PC-9 (cell line): ENCODE results near the gene CAPN15. TPM values are rescaled to one million over a fixed set of nuclear protein-coding genes. Genes with fewer than 3 reads are reported as not detected.

ENCODE experiments used
- BruUV-seq: library from RNA; stranded (reverse); fragments of 400-500 nt; replicated peaks from 2 replicates; lab custom pipeline; 2021; lab: Mats Ljungman, UMichigan
- CTCF ChIA-PET: fragments of 300-600 bp; sonication (Branson Sonifier 250); formaldehyde crosslinking; loops from one replicate; lab custom pipeline; 2022; ENCODE audit warnings: antibody characterized with exemption; lab: Charles Lee
- POLR2A ChIA-PET: fragments of 300-600 bp; sonication (Branson Sonifier 250); formaldehyde crosslinking; loops from one replicate; lab custom pipeline; 2022; ENCODE audit warnings: antibody characterized with exemption; ENCODE audit not compliant: unreplicated experiment; lab: Charles Lee
- DNase-seq, 2 experiments: peaks; one replicate each; pipeline versions ENCODE4 v3.0.0 to v3.0.0-alpha.2; 2015 to 2022; ENCODE audit warnings: mixed read lengths in 1 of 2
- H2AFZ ChIP-seq: fragments of 200-600 bp; sonication (generic); 2 replicates; pipeline ENCODE4 v1.8.1; 2017; ENCODE audit warnings: antibody characterized with exemption
- H3F3A ChIP-seq: fragments of 200-600 bp; sonication (generic); 2 replicates; pipeline ENCODE4 v1.8.1; 2017; ENCODE audit warnings: antibody characterized with exemption, mild to moderate bottlenecking, low read depth; ENCODE audit not compliant: insufficient read depth
- H3K27ac ChIP-seq: fragments of 200-600 bp; sonication (generic); 2 replicates; pipeline ENCODE4 v1.6.1; 2016; ENCODE audit warnings: mixed run types
- H3K27me3 ChIP-seq: fragments of 200-600 bp; sonication (generic); 2 replicates; pipeline ENCODE4 v1.6.1; 2016; ENCODE audit warnings: low read depth, mixed run types; ENCODE audit not compliant: insufficient read depth
- H3K36me3 ChIP-seq: fragments of 200-600 bp; sonication (generic); 2 replicates; pipeline ENCODE4 v1.6.1; 2016; ENCODE audit warnings: low read depth, mixed run types
- H3K4me1 ChIP-seq: fragments of 200-600 bp; sonication (generic); replicated peaks from 2 replicates; pipeline ENCODE4 v1.6.1; 2016; ENCODE audit warnings: mixed run types; ENCODE audit not compliant: insufficient read depth
- H3K4me2 ChIP-seq: fragments of 200-600 bp; sonication (generic); 2 replicates; pipeline ENCODE4 v1.6.1; 2017; ENCODE audit warnings: mixed run types
- H3K4me3 ChIP-seq: fragments of 200-600 bp; sonication (generic); 2 replicates; pipeline ENCODE4 v1.6.1; 2016; ENCODE audit warnings: mixed run types
- H3K79me2 ChIP-seq: fragments of 200-600 bp; sonication (generic); 2 replicates; pipeline ENCODE4 v1.6.1; 2017; ENCODE audit warnings: low read depth, mixed run types
- H3K9me2 ChIP-seq: fragments of 200-600 bp; sonication (generic); 2 replicates; pipeline ENCODE4 v1.8.1; 2017; ENCODE audit warnings: mild to moderate bottlenecking; ENCODE audit not compliant: insufficient read depth
- H3K9me3 ChIP-seq: fragments of 200-600 bp; sonication (generic); 2 replicates; pipeline ENCODE4 v1.8.1; 2016; ENCODE audit warnings: low read depth; ENCODE audit not compliant: insufficient read depth
- H4K20me1 ChIP-seq: fragments of 200-600 bp; sonication (generic); 2 replicates; pipeline ENCODE4 v1.8.1; 2017; ENCODE audit not compliant: insufficient read depth
- CTCF ChIP-seq: fragments of 200-600 bp; sonication (generic); conservative IDR thresholded peaks from 2 replicates; pipeline ENCODE4 v1.6.1; 2017; ENCODE audit warnings: mixed run types, antibody characterized with exemption, mild to moderate bottlenecking, moderate library complexity
- EZH2 ChIP-seq: fragments of 200-600 bp; sonication (generic); IDR thresholded peaks from 2 replicates; pipeline ENCODE4 v1.8.0; 2017; ENCODE audit warnings: antibody characterized with exemption, low read depth
- intact Hi-C: fragments of 100-400 bp; cut with micrococcal nuclease; formaldehyde crosslinking; loops from one replicate; pipeline ENCODE4 v1.10.0; 2022; ENCODE audit not compliant: unreplicated experiment
- total RNA-seq: library from RNA; stranded (reverse); gene quantifications from 2 replicates; pipeline ENCODE4 v1.2.3, GENCODE V29; 2021

The CAPN15 gene
- total RNA-seq, 1 experiment from 2014 or later: 66.8 TPM

GRCh38 chr16:537415-538335 is 10.2 kb downstream of the CAPN15 start:
- intact Hi-C loops: no loop called here
- ChIA-PET CTCF (no interaction called here), POLR2A (no interaction called here)
- BruUV-seq: no TSS peak
- Histone ChIP-seq H3K4me2 (no peak overlapping the region), H3K27me3 (no peaks in the 10 kb centered on the region), H2AFZ (no peak overlapping the region), H3K9me3 (no peaks in the 10 kb centered on the region), H3K4me1 (peaks cover 33% of the 10 kb centered on the region), H3F3A (peaks cover 34% of the 10 kb centered on the region; the same call in 1 of the 2 replicates), H4K20me1 (peaks cover 79% of the 10 kb centered on the region), H3K27ac (no peak overlapping the region), H3K9me2 (no peaks in the 10 kb centered on the region), H3K4me3 (no peak overlapping the region), H3K79me2 (peaks cover 91% of the 10 kb centered on the region), H3K36me3 (no peaks in the 10 kb centered on the region)
- TF ChIP-seq CTCF: no peak
- no peak for TF ChIP-seq EZH2
- DNase-seq: no peak

GRCh38 chr16:539901-540530 is 12.5 kb downstream of the CAPN15 start:
- Histone ChIP-seq H3K27me3 (no peaks in the 10 kb centered on the region), H2AFZ (no peak overlapping the region), H3K9me3 (no peaks in the 10 kb centered on the region), H3F3A (peaks cover 18% of the 10 kb centered on the region; the same call in 1 of the 2 replicates), H3K4me1 (peaks cover 18% of the 10 kb centered on the region), H3K27ac (no peak overlapping the region), H3K79me2 (peaks cover 79% of the 10 kb centered on the region), H4K20me1 (peaks cover 74% of the 10 kb centered on the region), H3K36me3 (no peaks in the 10 kb centered on the region), H3K9me2 (no peaks in the 10 kb centered on the region), H3K4me3 (no peak overlapping the region), H3K4me2 (no peak overlapping the region)
- TF ChIP-seq EZH2: no peak
- POLR2A ChIA-PET: no interaction called here
- intact Hi-C loops: no loop called here
- no TSS peak for BruUV-seq
- no peak for DNase-seq
- CTCF ChIA-PET: interaction anchor here (0.7 kb wide), 1 partner anchor 116 kb away, joined by 3 read pairs; no protein-coding TSS in a partner anchor

GRCh38 chr16:540645-541340 is 13.3 kb downstream of the CAPN15 start:
- POLR2A ChIA-PET: no interaction called here
- no peak for DNase-seq
- TF ChIP-seq EZH2 (no peak), CTCF (no peak)
- Histone ChIP-seq H3K4me2 (no peak overlapping the region), H2AFZ (no peak overlapping the region), H3K4me1 (peaks cover 12% of the 10 kb centered on the region), H3K9me2 (no peaks in the 10 kb centered on the region), H3K27me3 (no peaks in the 10 kb centered on the region), H3K27ac (no peak overlapping the region), H4K20me1 (peaks cover 76% of the 10 kb centered on the region), H3K36me3 (no peaks in the 10 kb centered on the region), H3K79me2 (peaks cover 79% of the 10 kb centered on the region), H3K9me3 (no peaks in the 10 kb centered on the region), H3K4me3 (no peak overlapping the region), H3F3A (peaks cover 11% of the 10 kb centered on the region; the same call in 1 of the 2 replicates)
- CTCF ChIA-PET: no interaction called here
- no TSS peak for BruUV-seq
- intact Hi-C loops: no loop called here
